Activated naive CD8-positive, alpha-beta T cell (primary cell): ENCODE measurements around the gene PRDX1.
A peak's percentile ranks its signal among the peaks of the same experiment; 100 is the strongest.

Experiments used
- H3K27ac Mint-ChIP-seq: one replicate; pipeline ENCODE4 v1.8.0; 2021; ENCODE audit warnings: mixed read lengths
- H3K27me3 Mint-ChIP-seq: one replicate; pipeline ENCODE4 v1.8.0; 2021; ENCODE audit warnings: mixed read lengths
- H3K36me3 Mint-ChIP-seq: one replicate; pipeline ENCODE4 v1.8.0; 2021; ENCODE audit warnings: mixed read lengths
- H3K4me1 Mint-ChIP-seq: one replicate; pipeline ENCODE4 v1.8.0; 2021; ENCODE audit warnings: low read depth, mixed read lengths
- H3K4me3 Mint-ChIP-seq: one replicate; pipeline ENCODE4 v1.8.0; 2021; ENCODE audit warnings: mild to moderate bottlenecking, mixed read lengths
- H3K9me3 Mint-ChIP-seq: one replicate; pipeline ENCODE4 v1.8.0; 2021; ENCODE audit warnings: low read depth, mixed read lengths

The PRDX1 gene

GRCh38 chr1:45521413-45522323 lies at the start of gene PRDX1:
TSS of gene PRDX1 (minus strand) at chr1:45521884. CDS start at chr1:45519043, 2,841 bp downstream.
- peaks cover 3% of the 10 kb centered on the region for H3K36me3 Mint-ChIP-seq
- H3K4me1 Mint-ChIP-seq, result peaks cover 36% of the 10 kb centered on the region
- no peaks in the 10 kb centered on the region for H3K27me3 Mint-ChIP-seq
- H3K4me3 Mint-ChIP-seq, result peak within 1 kb of the TSS; percentile 95
- H3K9me3 Mint-ChIP-seq, result no peaks in the 10 kb centered on the region
- peak within 1 kb of the TSS; percentile 97 for H3K27ac Mint-ChIP-seq

- Mint-ChIP-seq H3K36me3 (peaks cover 4% of the 10 kb centered on the region), H3K9me3 (no peaks in the 10 kb centered on the region), H3K4me3 (no peak overlapping the region), H3K27me3 (no peaks in the 10 kb centered on the region), H3K27ac (no peak overlapping the region), H3K4me1 (no peaks in the 10 kb centered on the region)
Observed at GRCh38 chr1:45570631-45571030, 48.9 kb upstream of the PRDX1 start.

- Mint-ChIP-seq H3K36me3 (peaks cover 4% of the 10 kb centered on the region), H3K9me3 (no peaks in the 10 kb centered on the region), H3K27ac (no peak overlapping the region), H3K4me3 (no peak overlapping the region), H3K27me3 (no peaks in the 10 kb centered on the region), H3K4me1 (no peaks in the 10 kb centered on the region)
Observed at GRCh38 chr1:45569962-45570581, 48.4 kb upstream of the PRDX1 start.

GRCh38 chr1:45569571-45569961 lies 47.9 kb upstream of the PRDX1 start:
- peaks cover 4% of the 10 kb centered on the region for H3K36me3 Mint-ChIP-seq
- no peaks in the 10 kb centered on the region for H3K27me3 Mint-ChIP-seq
- H3K4me1 Mint-ChIP-seq, result no peaks in the 10 kb centered on the region
- H3K9me3 Mint-ChIP-seq, result no peaks in the 10 kb centered on the region
- no peak overlapping the region for H3K27ac Mint-ChIP-seq
- H3K4me3 Mint-ChIP-seq, result no peak overlapping the region

- Mint-ChIP-seq H3K36me3 (peaks cover 4% of the 10 kb centered on the region), H3K4me3 (no peak overlapping the region), H3K4me1 (no peaks in the 10 kb centered on the region), H3K9me3 (no peaks in the 10 kb centered on the region), H3K27ac (no peak overlapping the region), H3K27me3 (no peaks in the 10 kb centered on the region)
Observed at GRCh38 chr1:45568421-45568820, 46.7 kb upstream of the PRDX1 start.

GRCh38 chr1:45567911-45568310 lies 46.2 kb upstream of the PRDX1 start:
- no peak overlapping the region for H3K4me3 Mint-ChIP-seq
- peaks cover 4% of the 10 kb centered on the region for H3K36me3 Mint-ChIP-seq
- no peaks in the 10 kb centered on the region for H3K27me3 Mint-ChIP-seq
- peak overlapping the region; percentile 46 for H3K27ac Mint-ChIP-seq
- no peaks in the 10 kb centered on the region for H3K4me1 Mint-ChIP-seq
- no peaks in the 10 kb centered on the region for H3K9me3 Mint-ChIP-seq

- no peaks in the 10 kb centered on the region for H3K9me3 Mint-ChIP-seq
- H3K4me1 Mint-ChIP-seq, result peaks cover 3% of the 10 kb centered on the region
- H3K36me3 Mint-ChIP-seq, result peaks cover 4% of the 10 kb centered on the region
- H3K27ac Mint-ChIP-seq, result no peak overlapping the region
- H3K4me3 Mint-ChIP-seq, result no peak overlapping the region
- no peaks in the 10 kb centered on the region for H3K27me3 Mint-ChIP-seq
Observed at GRCh38 chr1:45566722-45567121, 45.0 kb upstream of the PRDX1 start.

GRCh38 chr1:45563843-45564242 lies 42.2 kb upstream of the PRDX1 start:
- H3K27ac Mint-ChIP-seq, result no peak overlapping the region
- peaks cover 12% of the 10 kb centered on the region for H3K4me1 Mint-ChIP-seq
- peaks cover 3% of the 10 kb centered on the region for H3K36me3 Mint-ChIP-seq
- no peaks in the 10 kb centered on the region for H3K9me3 Mint-ChIP-seq
- H3K4me3 Mint-ChIP-seq, result no peak overlapping the region
- H3K27me3 Mint-ChIP-seq, result no peaks in the 10 kb centered on the region

GRCh38 chr1:45557422-45557944 lies 35.8 kb upstream of the PRDX1 start:
- H3K27ac Mint-ChIP-seq, result no peak overlapping the region
- no peaks in the 10 kb centered on the region for H3K27me3 Mint-ChIP-seq
- H3K36me3 Mint-ChIP-seq, result peaks cover 2% of the 10 kb centered on the region
- no peaks in the 10 kb centered on the region for H3K9me3 Mint-ChIP-seq
- peaks cover 18% of the 10 kb centered on the region for H3K4me1 Mint-ChIP-seq
- no peak overlapping the region for H3K4me3 Mint-ChIP-seq

GRCh38 chr1:45554198-45554597 lies 32.5 kb upstream of the PRDX1 start:
- peaks cover 7% of the 10 kb centered on the region for H3K36me3 Mint-ChIP-seq
- H3K9me3 Mint-ChIP-seq, result no peaks in the 10 kb centered on the region
- H3K4me1 Mint-ChIP-seq, result peaks cover 24% of the 10 kb centered on the region
- no peak overlapping the region for H3K4me3 Mint-ChIP-seq
- H3K27ac Mint-ChIP-seq, result no peak overlapping the region
- no peaks in the 10 kb centered on the region for H3K27me3 Mint-ChIP-seq

- Mint-ChIP-seq H3K27ac (peak overlapping the region; percentile 18), H3K4me1 (peaks cover 20% of the 10 kb centered on the region), H3K9me3 (no peaks in the 10 kb centered on the region), H3K27me3 (no peaks in the 10 kb centered on the region), H3K4me3 (peak overlapping the region; percentile 96), H3K36me3 (peaks cover 7% of the 10 kb centered on the region)
Observed at GRCh38 chr1:45552331-45552730, 30.6 kb upstream of the PRDX1 start.

- no peaks in the 10 kb centered on the region for H3K27me3 Mint-ChIP-seq
- peak overlapping the region; percentile 96 for H3K4me3 Mint-ChIP-seq
- peaks cover 7% of the 10 kb centered on the region for H3K36me3 Mint-ChIP-seq
- H3K27ac Mint-ChIP-seq, result peak overlapping the region; percentile 96
- no peaks in the 10 kb centered on the region for H3K9me3 Mint-ChIP-seq
- H3K4me1 Mint-ChIP-seq, result peaks cover 19% of the 10 kb centered on the region
Observed at GRCh38 chr1:45551684-45552083, 30.0 kb upstream of the PRDX1 start.

- Mint-ChIP-seq H3K4me1 (peaks cover 21% of the 10 kb centered on the region), H3K9me3 (no peaks in the 10 kb centered on the region), H3K27me3 (no peaks in the 10 kb centered on the region), H3K4me3 (peak within 1 kb of the TSS; percentile 96), H3K27ac (peak within 1 kb of the TSS; percentile 96), H3K36me3 (peaks cover 7% of the 10 kb centered on the region)
Observed at GRCh38 chr1:45550401-45551351, 29.0 kb upstream of the PRDX1 start, which contains the start of gene AKR1A1. TSS of gene AKR1A1 (plus strand) at chr1:45550826. CDS start at chr1:45561795, 10,969 bp downstream.

GRCh38 chr1:45545553-45546310 lies 24.0 kb upstream of the PRDX1 start:
- peak overlapping the region; percentile 37 for H3K4me3 Mint-ChIP-seq
- H3K9me3 Mint-ChIP-seq, result no peaks in the 10 kb centered on the region
- peak overlapping the region; percentile 16 for H3K27ac Mint-ChIP-seq
- no peaks in the 10 kb centered on the region for H3K27me3 Mint-ChIP-seq
- H3K4me1 Mint-ChIP-seq, result peaks cover 35% of the 10 kb centered on the region
- H3K36me3 Mint-ChIP-seq, result no peaks in the 10 kb centered on the region
